Sigmoid colon (tissue), 4 donors: ENCODE results near the gene UBXN7.

Experiments used
- POLR2A ChIP-seq, 2 donors: fragments of 450-650 bp; IDR thresholded peaks; one replicate each; pipeline ENCODE4 v1.6.1; 2016; ENCODE audit warnings: antibody characterized with exemption in 2 of 2, mild to moderate bottlenecking in 2 of 2, moderate library complexity in 2 of 2
- POLR2AphosphoS5 ChIP-seq, 4 donors: sonication (generic); formaldehyde crosslinking; IDR thresholded peaks; one replicate each; pipeline ENCODE4 v1.6.1; 2017; ENCODE audit warnings: antibody characterized with exemption in 4 of 4
- TF ChIP-seq, protein P1 (sequence below), 4 experiments: fragments of 450-650 bp in 3 of 4; fragments of 200-600 bp in 1 of 4; IDR thresholded peaks; one replicate each; pipeline ENCODE4 v1.5.1; 2016 to 2019; ENCODE audit warnings: antibody characterized with exemption in 4 of 4, mild to moderate bottlenecking in 3 of 4, moderate library complexity in 2 of 4

GRCh38 chr3:196317687-196318467 is 114.3 kb downstream of the UBXN7 start, which contains the start of gene DYNLT2B:
- TF ChIP-seq, protein P1, sequence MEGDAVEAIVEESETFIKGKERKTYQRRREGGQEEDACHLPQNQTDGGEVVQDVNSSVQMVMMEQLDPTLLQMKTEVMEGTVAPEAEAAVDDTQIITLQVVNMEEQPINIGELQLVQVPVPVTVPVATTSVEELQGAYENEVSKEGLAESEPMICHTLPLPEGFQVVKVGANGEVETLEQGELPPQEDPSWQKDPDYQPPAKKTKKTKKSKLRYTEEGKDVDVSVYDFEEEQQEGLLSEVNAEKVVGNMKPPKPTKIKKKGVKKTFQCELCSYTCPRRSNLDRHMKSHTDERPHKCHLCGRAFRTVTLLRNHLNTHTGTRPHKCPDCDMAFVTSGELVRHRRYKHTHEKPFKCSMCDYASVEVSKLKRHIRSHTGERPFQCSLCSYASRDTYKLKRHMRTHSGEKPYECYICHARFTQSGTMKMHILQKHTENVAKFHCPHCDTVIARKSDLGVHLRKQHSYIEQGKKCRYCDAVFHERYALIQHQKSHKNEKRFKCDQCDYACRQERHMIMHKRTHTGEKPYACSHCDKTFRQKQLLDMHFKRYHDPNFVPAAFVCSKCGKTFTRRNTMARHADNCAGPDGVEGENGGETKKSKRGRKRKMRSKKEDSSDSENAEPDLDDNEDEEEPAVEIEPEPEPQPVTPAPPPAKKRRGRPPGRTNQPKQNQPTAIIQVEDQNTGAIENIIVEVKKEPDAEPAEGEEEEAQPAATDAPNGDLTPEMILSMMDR (IDR thresholded peaks at IDR 0.05), result no peak
- TF ChIP-seq POLR2A (IDR thresholded peaks at IDR 0.05) (peak; percentile 16 to 48), POLR2AphosphoS5 (IDR thresholded peaks at IDR 0.05) (peak; percentile 53 to 74 (median 66))
